A673 (cell line): ENCODE data around the gene WDR76.

Source experiments
- CTCF ChIP-seq: fragments of 300-800, 200-600 bp; sonication (generic); conservative IDR thresholded peaks from 2 replicates; pipeline ENCODE4 v1.5.1; 2017; ENCODE audit warnings: low read depth, mild to moderate bottlenecking, antibody characterized with exemption, low read length, moderate library complexity, mixed read lengths
- EZH2 ChIP-seq: fragments of 200-600 bp; sonication (generic); IDR thresholded peaks from 2 replicates; pipeline ENCODE4 v1.6.1; 2017; ENCODE audit warnings: borderline replicate concordance, low read depth, mild to moderate bottlenecking, mixed read lengths, antibody characterized with exemption, low read length; ENCODE audit not compliant: poor library complexity, severe bottlenecking

GRCh38 chr15:43883571-43883970 is 56.8 kb downstream of the WDR76 start:
- TF ChIP-seq CTCF (no peak), EZH2 (no peak)
